Smooth muscle cell of the brain vasculature (primary cell): ENCODE results near the gene UBE2D2.
"Not testable (repeated sequence)": the region's sequence is repeated elsewhere in the genome, so short reads cannot be mapped to it uniquely, and the experiment has no call there.

Source experiments
- DNase-seq: peaks from one replicate; pipeline ENCODE4 v3.0.0-alpha.2; 2012; ENCODE audit warnings: low read depth, low spot score

Gene UBE2D2

DNA sequence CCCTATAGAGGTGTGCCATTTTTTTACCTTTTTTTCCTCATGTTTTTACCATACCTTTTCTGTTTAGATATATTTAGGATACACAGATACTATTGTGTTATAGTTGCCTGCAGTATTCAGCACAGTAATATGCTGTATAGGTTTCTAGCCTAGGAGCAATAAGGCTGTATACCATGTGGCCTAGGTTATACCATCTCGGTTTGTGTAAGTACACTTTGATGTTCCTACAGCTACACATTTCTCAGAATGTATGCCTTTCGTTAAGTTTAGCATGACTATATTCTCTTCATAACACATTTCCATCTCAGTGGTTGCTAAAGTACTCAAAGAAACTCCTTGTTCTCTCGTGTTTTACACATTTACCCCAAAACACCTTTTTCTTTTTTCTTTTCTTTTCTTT, 23.0 kb downstream of the UBE2D2 start:
- no peak for DNase-seq

DNA sequence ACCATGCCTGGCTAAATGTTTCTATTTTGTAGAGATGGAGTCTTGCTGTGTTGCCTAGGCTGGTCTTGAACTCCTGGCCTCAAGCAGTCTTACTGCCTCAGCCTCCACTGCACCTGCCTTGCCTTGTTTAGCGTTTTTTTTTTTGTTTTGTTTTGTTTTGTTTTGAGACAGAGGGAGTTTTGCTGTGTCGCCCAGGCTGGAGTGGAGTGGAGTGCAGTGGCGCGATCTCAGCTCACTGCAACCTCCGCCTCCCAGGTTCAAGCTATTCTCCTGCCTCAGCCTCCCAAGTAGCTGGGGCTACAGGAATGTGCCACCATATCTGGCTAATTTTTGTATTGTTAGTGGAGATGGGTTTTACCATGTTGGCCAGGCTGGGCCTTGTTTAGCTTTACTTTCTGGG, 27.0 kb downstream of the UBE2D2 start:
- DNase-seq: not testable (repeated sequence)

- no peak for DNase-seq
Observed at GRCh38 chr5:139588962-139589361, 27.8 kb downstream of the UBE2D2 start.

DNA sequence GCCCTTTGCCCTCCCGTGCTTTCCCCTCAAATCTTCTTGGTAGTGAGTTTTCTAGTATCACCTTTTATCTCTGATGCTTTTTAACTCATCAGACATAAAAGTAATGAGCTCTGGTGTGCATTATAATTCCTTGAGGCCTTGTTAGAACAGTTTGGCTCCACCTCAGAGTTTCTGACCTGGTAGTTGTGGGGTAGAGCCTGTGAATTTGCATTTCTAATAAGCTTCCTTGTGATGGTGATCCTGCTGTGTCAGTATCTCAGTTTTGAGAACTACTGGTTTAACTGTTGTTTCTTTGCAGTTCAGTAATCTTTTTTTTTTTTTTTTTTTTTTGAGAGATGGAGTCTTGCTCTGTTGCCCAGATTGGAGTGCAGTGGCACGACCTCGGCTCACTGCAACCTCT, 31.1 kb downstream of the UBE2D2 start:
- DNase-seq: no peak

DNA sequence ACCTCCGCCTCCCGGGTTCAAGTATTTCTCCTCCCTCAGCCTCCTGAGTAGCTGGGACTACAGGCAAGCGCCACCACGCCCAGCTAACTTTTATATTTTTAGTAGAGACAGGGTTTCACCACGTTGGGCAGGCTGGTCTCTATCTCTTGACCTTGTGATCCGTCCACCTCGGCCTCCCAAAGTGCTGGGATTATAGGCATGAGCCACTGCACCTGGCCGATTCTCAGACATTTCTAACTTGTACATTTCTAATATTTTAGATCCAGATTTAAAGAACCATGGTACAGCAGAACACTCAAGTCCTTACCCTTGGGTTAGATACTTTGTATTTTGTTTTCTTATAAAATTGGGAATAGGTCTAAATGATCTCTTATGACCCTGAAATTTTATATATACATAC, 31.9 kb downstream of the UBE2D2 start:
- DNase-seq: not testable (repeated sequence)

GRCh38 chr5:139593716-139594319, 32.7 kb downstream of the UBE2D2 start:
- no peak for DNase-seq

DNA sequence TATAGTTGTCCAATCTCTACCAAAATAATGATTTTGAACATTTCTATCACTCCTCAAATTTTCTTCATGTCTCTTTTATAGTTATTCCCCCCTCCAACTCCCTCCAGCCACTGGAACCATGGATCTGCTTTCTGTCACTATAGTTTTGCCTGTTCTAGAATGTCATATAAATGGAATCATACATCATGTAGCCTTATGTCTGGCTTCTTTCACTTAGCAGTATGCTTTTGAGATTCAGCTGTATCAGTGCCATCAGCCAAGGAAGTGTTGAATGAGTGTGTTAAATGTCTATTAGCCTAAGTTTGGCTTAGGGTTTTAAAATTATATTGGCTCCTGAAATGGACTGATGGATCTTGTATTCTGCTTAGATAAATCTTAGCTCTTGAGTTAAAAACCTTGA, 36.0 kb downstream of the UBE2D2 start:
- no peak for DNase-seq

DNA sequence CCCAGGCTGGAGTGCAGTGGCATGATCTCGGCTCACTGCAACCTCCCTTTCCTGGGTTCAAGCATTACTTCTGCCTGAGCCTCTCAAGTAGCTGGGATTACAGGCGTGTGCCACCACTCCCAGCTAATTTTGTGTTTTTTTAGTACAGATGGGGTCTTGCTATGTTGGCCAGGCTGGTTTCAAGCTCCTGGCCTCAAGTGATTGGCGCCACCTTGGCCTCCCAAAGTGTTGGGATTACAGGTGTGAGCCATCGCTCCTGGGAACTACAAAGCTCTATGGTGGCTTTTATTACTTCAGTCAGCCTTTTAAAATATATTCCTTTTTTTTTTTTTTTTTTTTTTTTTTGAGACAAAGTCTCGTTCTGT, 37.4 kb downstream of the UBE2D2 start:
- not testable (repeated sequence) for DNase-seq

DNA sequence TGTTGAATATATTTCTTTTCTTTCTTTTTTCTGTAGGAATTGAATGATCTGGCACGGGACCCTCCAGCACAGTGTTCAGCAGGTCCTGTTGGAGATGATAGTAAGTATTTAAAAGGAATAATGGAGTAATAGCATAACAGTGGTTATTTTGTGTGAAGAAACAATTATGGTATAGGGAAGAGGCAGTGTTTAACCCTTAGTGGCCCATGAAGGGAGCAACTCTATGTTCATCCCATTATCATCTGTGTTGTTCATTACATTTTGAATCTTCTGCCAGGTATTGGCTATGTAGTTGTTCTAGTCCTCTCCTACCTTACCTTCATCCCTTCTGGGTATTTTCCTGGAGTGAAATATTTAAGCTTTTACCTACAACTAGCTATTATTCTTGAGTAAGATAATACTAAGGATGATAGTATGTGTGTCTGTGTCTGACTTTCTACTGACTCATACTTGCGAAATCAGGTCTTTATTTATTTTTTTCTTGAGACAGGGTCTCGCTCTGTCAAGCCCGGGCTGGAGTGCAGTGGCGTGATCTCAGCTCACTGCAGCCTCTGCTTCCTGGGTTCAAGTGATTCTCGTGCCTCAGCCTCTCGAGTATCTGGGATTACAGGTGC, 39.3 kb downstream of the UBE2D2 start:
- peak; percentile 6 for DNase-seq

DNA sequence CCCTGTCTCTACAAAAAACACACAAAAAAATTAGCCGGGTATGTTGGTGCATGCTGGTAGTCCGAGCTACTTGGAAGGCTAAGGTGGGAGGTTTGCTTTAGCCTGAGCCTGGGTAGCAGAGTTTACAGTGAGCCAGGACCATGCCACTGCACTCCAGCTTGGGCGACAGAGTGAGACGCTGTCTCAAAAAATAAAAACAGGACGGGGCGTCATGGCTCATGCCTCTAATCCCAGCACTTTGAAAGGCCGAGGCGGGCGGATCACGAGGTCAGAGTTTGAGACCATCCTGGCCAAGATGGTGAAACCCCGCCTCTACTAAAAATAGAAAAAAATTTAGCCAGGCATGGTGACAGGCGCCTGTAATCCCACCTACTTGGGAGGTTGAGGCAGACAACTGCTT, 40.3 kb downstream of the UBE2D2 start:
- no peak for DNase-seq

- not testable (repeated sequence) for DNase-seq
Observed at GRCh38 chr5:139601948-139602347, 40.8 kb downstream of the UBE2D2 start.

GRCh38 chr5:139605887-139606286, 44.7 kb downstream of the UBE2D2 start:
- DNase-seq: no peak

DNA sequence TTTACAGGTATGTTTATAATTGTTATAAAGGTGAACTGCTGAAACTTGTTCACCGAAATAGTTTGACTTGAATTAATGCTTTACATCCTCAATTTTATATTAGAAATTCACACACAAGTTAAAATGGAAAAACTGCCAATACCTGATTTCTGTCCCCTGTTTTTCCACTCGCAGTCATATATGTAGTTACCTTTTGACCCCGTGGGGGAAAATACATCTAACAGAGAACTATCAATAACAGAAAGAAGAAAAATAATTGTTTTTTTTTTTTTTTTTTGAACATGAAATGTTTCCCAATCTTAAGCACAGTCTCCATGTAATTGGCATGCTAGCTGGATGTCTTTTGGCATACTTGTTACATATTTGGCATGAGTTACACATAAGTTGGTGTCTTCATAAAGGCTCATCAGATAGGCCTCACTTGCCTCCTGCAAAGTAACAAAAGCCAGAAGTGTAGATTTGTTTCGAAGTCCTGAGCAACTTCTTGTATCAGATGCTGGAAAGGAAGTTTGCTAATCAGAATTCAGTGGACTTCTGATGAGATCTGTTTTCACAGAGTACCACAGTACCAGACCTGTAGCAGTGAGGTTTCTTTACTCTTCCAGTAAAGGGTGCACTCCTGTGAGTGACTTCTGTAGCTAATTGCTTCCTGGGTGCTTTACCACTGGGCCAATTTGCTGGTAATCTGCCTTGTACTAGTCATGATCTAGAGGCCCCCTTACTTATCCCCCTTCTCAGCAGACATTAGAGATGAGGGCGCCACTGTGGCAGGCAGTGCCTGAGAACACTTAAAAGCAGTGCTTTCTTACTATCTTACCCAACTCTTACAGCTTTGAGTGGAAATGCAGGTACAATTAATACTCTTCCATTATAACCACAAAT, 50.8 kb downstream of the UBE2D2 start:
- DNase-seq: no peak

- DNase-seq: no peak
Observed at GRCh38 chr5:139619861-139620260, 58.7 kb downstream of the UBE2D2 start.

GRCh38 chr5:139625398-139625797, 64.3 kb downstream of the UBE2D2 start:
- DNase-seq: not testable (repeated sequence)

GRCh38 chr5:139630855-139631254, 69.7 kb downstream of the UBE2D2 start:
- no peak for DNase-seq

DNA sequence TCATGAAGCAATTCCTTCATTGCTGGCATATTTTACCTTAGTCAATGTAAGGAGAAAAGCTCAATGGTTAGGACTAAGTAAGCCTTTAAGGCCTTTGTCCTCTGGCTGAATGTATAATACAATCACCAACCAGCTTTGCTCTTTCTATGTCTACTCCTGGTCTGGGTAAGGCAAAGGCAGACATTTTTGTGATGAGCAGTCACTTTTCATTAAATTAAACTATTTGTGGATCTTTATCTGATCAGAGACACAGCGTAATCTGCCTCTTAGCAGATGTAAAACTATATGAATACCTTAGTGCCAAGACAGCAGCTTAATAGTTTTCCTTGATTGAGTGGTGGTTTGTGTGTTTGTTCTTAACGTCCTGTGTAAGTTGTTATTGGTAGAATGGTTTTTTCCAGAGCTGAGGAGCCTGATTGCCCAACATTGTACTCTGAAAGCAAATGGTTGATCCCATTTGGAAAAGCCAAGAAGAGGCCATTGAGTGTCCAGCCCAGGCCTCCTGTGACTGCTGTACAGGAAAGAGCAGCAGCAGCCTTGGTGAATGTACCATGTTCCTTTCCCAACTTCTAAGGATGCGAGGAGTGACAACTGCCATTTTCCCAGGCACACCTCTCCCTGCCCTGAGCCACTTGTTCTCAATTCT, 70.5 kb downstream of the UBE2D2 start:
- DNase-seq: no peak

GRCh38 chr5:139633295-139634027, 72.3 kb downstream of the UBE2D2 start:
- no peak for DNase-seq

GRCh38 chr5:139634028-139634325, 72.8 kb downstream of the UBE2D2 start:
- DNase-seq: no peak

- DNase-seq: no peak
Observed at GRCh38 chr5:139634541-139634940, 73.4 kb downstream of the UBE2D2 start.

DNA sequence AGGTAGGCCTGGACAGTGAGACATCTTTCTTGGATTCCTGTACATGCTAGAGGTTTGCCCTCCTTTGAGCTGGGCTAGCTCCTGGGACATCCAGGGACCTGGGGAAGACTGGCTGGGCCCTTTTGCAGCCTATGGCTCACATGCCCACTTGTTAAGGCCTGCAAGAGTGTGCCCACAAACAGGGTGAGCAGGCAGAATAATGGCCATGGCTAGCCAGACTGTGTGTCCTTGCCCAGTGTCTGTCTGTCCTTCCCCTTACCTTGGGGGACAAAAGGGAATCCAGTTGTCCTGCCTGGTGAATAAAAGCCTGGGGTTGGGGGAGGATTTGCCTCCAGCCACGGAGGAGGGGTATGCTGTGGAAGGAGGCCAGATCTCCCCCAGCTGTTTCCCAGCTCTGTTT, 74.1 kb downstream of the UBE2D2 start:
- no peak for DNase-seq
